Ectodermal cell (in vitro differentiated cells): Measurements from ENCODE around the gene GNB4.

ENCODE experiments used
- H3K27ac ChIP-seq: 2 replicates; pipeline ENCODE4 v1.7.0; 2013; ENCODE audit warnings: mild to moderate bottlenecking, low read depth, low read length; ENCODE audit not compliant: insufficient read depth, poor library complexity, severe bottlenecking
- H3K27me3 ChIP-seq: 2 replicates; pipeline ENCODE4 v1.7.0; 2013; ENCODE audit warnings: mild to moderate bottlenecking, low read length; ENCODE audit not compliant: insufficient read depth, control insufficient read depth, poor library complexity, severe bottlenecking
- H3K36me3 ChIP-seq: one replicate; pipeline ENCODE4 v1.7.0; 2013; ENCODE audit warnings: low read length; ENCODE audit not compliant: control insufficient read depth, insufficient read depth
- H3K4me1 ChIP-seq: one replicate; pipeline ENCODE4 v1.7.0; 2013; ENCODE audit warnings: low read length; ENCODE audit not compliant: control insufficient read depth, insufficient read depth
- H3K4me3 ChIP-seq: 2 replicates; pipeline ENCODE4 v1.7.0; 2013; ENCODE audit warnings: low read depth, low read length, control low read depth; ENCODE audit not compliant: insufficient read depth
- H3K9me3 ChIP-seq: 2 replicates; pipeline ENCODE4 v1.7.0; 2013; ENCODE audit warnings: mild to moderate bottlenecking, low read length, moderate library complexity; ENCODE audit not compliant: control insufficient read depth
- WGBS, 2 experiments: methylation state at CpG; one replicate each; pipeline ENCODE4 v1.1.7; 2013; ENCODE audit warnings: missing lambda C conversion rate in 2 of 2; 5-methylcytosine and 5-hydroxymethylcytosine counted together

GNB4 gene

GRCh38 chr3:179416681-179417080, 34.6 kb downstream of the GNB4 start:
- H3K4me1 ChIP-seq: no peaks in the 10 kb centered on the region
- no CpG with 5 or more reads among the region's 2 CpGs for WGBS, 2 experiments
- no peaks in the 10 kb centered on the region for H3K27me3 ChIP-seq
- H3K4me3 ChIP-seq: no peak overlapping the region
- no peak overlapping the region for H3K27ac ChIP-seq
- no peaks in the 10 kb centered on the region for H3K9me3 ChIP-seq
- H3K36me3 ChIP-seq: peaks cover 9% of the 10 kb centered on the region

- no peak overlapping the region for H3K27ac ChIP-seq
- peaks cover 9% of the 10 kb centered on the region for H3K36me3 ChIP-seq
- H3K4me3 ChIP-seq: no peak overlapping the region
- H3K27me3 ChIP-seq: no peaks in the 10 kb centered on the region
- no peaks in the 10 kb centered on the region for H3K9me3 ChIP-seq
- 88 to 94% methylated on average over 2 to 4 of the region's 4 CpGs for WGBS, 2 experiments
- no peaks in the 10 kb centered on the region for H3K4me1 ChIP-seq
Observed at GRCh38 chr3:179415377-179415776, 35.9 kb downstream of the GNB4 start.

- Histone ChIP-seq H3K4me1 (no peaks in the 10 kb centered on the region), H3K36me3 (peaks cover 9% of the 10 kb centered on the region), H3K27me3 (no peaks in the 10 kb centered on the region), H3K4me3 (no peak overlapping the region), H3K9me3 (no peaks in the 10 kb centered on the region), H3K27ac (no peak overlapping the region)
- 92 to 100% methylated on average over 2 of the region's 2 CpGs for WGBS, 2 experiments
Observed at GRCh38 chr3:179414804-179415203, 36.5 kb downstream of the GNB4 start.

- Histone ChIP-seq H3K4me1 (no peaks in the 10 kb centered on the region), H3K27me3 (no peaks in the 10 kb centered on the region), H3K36me3 (no peaks in the 10 kb centered on the region), H3K9me3 (no peaks in the 10 kb centered on the region), H3K27ac (no peak overlapping the region), H3K4me3 (no peak overlapping the region)
Observed at GRCh38 chr3:179410999-179411398, 40.3 kb downstream of the GNB4 start.

GRCh38 chr3:179410331-179410730, 40.9 kb downstream of the GNB4 start:
- Histone ChIP-seq H3K36me3 (no peaks in the 10 kb centered on the region), H3K27ac (no peak overlapping the region), H3K4me1 (no peaks in the 10 kb centered on the region), H3K27me3 (no peaks in the 10 kb centered on the region), H3K4me3 (no peak overlapping the region), H3K9me3 (no peaks in the 10 kb centered on the region)
- WGBS, 2 experiments: 87 to 92% methylated on average over 2 of the region's 2 CpGs

- no peak overlapping the region for H3K4me3 ChIP-seq
- 90% methylated on average over 2 of the region's 2 CpGs; no CpG with 5 or more reads in 1 of the 2 experiments for WGBS, 2 experiments
Observed at GRCh38 chr3:179404307-179404706, 47.0 kb downstream of the GNB4 start.

GRCh38 chr3:179402963-179403362, 48.3 kb downstream of the GNB4 start:
- Histone ChIP-seq H3K27ac (no peak overlapping the region), H3K4me1 (no peaks in the 10 kb centered on the region), H3K4me3 (no peak overlapping the region), H3K36me3 (no peaks in the 10 kb centered on the region), H3K9me3 (no peaks in the 10 kb centered on the region), H3K27me3 (no peaks in the 10 kb centered on the region)
- WGBS, 2 experiments: 73 to 82% methylated on average over 4 to 5 of the region's 5 CpGs

More at GRCh38 chr3:179404307-179404706, 47.0 kb downstream of the GNB4 start:
- H3K27ac ChIP-seq: no peak overlapping the region
- no peaks in the 10 kb centered on the region for H3K27me3 ChIP-seq
- H3K4me1 ChIP-seq: no peaks in the 10 kb centered on the region
- no peaks in the 10 kb centered on the region for H3K9me3 ChIP-seq
- no peaks in the 10 kb centered on the region for H3K36me3 ChIP-seq

GRCh38 chr3:179401561-179401960, 49.7 kb downstream of the GNB4 start:
- WGBS, 2 experiments: 82 to 84% methylated on average over 3 of the region's 3 CpGs
- no peaks in the 10 kb centered on the region for H3K36me3 ChIP-seq
- no peaks in the 10 kb centered on the region for H3K9me3 ChIP-seq
- H3K27me3 ChIP-seq: no peaks in the 10 kb centered on the region
- H3K4me1 ChIP-seq: no peaks in the 10 kb centered on the region
- no peak overlapping the region for H3K4me3 ChIP-seq
- no peak overlapping the region for H3K27ac ChIP-seq

GRCh38 chr3:179398574-179399231, 52.6 kb downstream of the GNB4 start:
- no peaks in the 10 kb centered on the region for H3K27me3 ChIP-seq
- H3K36me3 ChIP-seq: peaks cover 7% of the 10 kb centered on the region
- no peak overlapping the region for H3K4me3 ChIP-seq
- no peak overlapping the region for H3K27ac ChIP-seq
- WGBS, 2 experiments: 100% methylated on average over 1 of the region's 2 CpGs
- H3K4me1 ChIP-seq: no peaks in the 10 kb centered on the region
- H3K9me3 ChIP-seq: no peaks in the 10 kb centered on the region

GRCh38 chr3:179391906-179392305, 59.4 kb downstream of the GNB4 start:
- H3K27me3 ChIP-seq: no peaks in the 10 kb centered on the region
- H3K9me3 ChIP-seq: no peaks in the 10 kb centered on the region
- peaks cover 7% of the 10 kb centered on the region for H3K36me3 ChIP-seq
- no peak overlapping the region for H3K27ac ChIP-seq
- WGBS, 2 experiments: 100% methylated on average over 1 of the region's 1 CpG; no CpG with 5 or more reads in 1 of the 2 experiments
- H3K4me3 ChIP-seq: no peak overlapping the region
- no peaks in the 10 kb centered on the region for H3K4me1 ChIP-seq

GRCh38 chr3:179376474-179376873, 74.8 kb downstream of the GNB4 start:
- Histone ChIP-seq H3K36me3 (peaks cover 13% of the 10 kb centered on the region), H3K4me3 (no peak overlapping the region), H3K27ac (no peak overlapping the region), H3K9me3 (no peaks in the 10 kb centered on the region), H3K27me3 (no peaks in the 10 kb centered on the region), H3K4me1 (no peaks in the 10 kb centered on the region)
- no CpG with 5 or more reads among the region's 1 CpG for WGBS, 2 experiments
